ENCODE results near the gene MCRIP2.
A peak's percentile ranks its signal among the peaks of the same experiment; 100 is the strongest.

The MCRIP2 gene

DNA sequence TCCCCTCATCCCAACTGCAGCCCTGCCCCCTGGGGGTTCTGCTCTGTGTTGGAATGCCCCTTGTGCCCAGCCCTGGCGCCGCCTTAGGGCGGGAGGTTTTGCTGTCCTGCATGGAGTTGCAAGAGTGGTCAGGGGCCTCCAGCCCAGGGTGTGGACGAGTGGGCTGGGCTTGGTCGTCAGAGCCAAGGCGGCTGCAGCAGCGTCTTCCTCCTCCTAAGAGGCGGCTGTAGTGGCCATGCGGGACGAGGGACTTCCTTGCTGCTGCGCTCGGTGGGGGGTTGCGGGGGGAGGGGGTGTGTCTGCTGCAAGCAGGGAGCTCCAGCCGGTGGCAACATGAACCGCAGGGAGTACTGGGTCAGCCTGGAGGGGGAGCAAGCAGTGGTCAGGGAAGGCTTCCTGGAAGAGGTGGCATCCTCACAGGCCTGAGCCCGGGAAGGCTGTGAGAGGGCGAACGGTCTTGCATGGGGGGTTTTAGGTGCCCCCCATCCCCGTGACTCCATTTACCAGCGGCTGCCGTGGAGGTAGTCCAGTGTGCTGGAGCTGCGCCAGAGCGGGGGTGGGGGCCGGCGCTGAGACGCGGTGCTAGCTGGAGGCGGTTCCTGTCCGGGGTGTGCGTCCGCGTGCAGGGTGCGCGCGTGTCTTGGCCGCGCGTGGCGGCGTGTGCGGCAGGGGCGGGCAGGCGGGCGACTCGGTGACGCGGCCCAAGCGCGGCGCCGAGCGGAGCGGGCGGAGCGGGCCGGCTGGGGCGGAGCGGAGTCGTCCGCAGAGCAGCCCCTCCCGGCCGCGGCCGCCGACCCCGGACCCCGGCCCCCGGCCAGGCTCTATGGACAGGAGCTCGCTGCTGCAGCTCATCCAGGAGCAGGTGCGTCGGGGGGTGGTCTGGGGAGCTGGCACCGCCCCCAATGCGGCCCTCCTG, 33.6 kb downstream of the MCRIP2 start, which contains the start of gene RHBDL1:
RHBDL1 (plus strand) TSS at position 704 of the 916 bp plus-strand sequence; CDS start at position 824, 120 bp downstream.
- peak within 1 kb of the TSS; percentile 24 for H3K4me3 ChIP-seq (ENCODE audit: low read depth, low read length)
- H3K27ac ChIP-seq, result no peak within 1 kb of the TSS

DNA sequence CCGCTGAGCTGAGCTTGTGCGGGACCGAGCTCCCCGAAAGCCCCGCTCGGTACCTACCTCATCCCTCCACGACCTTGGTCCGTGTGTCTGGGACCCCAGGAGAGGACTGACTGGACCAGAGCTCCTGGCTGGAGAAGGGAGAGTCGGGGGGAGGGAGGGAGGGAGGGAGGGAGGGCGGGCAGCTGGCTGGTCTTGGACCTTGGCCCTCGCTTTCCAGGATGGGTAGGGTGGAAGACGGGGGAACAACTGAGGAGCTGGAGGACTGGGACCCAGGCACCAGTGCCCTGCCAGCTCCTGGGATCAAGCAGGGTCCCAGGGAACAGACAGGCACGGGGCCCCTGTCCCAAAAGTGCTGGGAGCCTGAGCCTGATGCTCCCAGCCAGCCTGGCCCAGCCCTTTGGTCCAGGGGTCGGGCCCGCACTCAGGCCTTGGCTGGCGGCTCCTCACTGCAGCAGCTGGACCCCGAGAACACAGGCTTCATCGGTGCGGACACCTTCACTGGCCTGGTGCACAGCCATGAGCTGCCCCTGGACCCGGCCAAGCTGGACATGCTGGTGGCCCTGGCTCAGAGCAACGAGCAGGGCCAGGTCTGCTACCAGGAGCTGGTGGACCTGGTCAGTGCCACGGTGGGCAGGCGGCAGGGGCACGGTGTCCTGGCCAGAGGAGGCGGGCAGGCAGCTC, 34.4 kb downstream of the MCRIP2 start:
- peak overlapping the region; percentile 11 for H3K4me3 ChIP-seq (ENCODE audit: low read depth, low read length)
- no peak for DNase-seq
- H3K36me3 ChIP-seq, result peaks cover 31% of the 10 kb centered on the region
- H3K27ac ChIP-seq, result no peak overlapping the region
- H3K9me3 ChIP-seq (ENCODE audit: severe bottlenecking), result no peaks in the 10 kb centered on the region
- H3K27me3 ChIP-seq (ENCODE audit: insufficient read depth, low read depth, severe bottlenecking), result no peaks in the 10 kb centered on the region
- TF ChIP-seq, protein P1, sequence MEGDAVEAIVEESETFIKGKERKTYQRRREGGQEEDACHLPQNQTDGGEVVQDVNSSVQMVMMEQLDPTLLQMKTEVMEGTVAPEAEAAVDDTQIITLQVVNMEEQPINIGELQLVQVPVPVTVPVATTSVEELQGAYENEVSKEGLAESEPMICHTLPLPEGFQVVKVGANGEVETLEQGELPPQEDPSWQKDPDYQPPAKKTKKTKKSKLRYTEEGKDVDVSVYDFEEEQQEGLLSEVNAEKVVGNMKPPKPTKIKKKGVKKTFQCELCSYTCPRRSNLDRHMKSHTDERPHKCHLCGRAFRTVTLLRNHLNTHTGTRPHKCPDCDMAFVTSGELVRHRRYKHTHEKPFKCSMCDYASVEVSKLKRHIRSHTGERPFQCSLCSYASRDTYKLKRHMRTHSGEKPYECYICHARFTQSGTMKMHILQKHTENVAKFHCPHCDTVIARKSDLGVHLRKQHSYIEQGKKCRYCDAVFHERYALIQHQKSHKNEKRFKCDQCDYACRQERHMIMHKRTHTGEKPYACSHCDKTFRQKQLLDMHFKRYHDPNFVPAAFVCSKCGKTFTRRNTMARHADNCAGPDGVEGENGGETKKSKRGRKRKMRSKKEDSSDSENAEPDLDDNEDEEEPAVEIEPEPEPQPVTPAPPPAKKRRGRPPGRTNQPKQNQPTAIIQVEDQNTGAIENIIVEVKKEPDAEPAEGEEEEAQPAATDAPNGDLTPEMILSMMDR (IDR thresholded peaks at IDR 0.05; ENCODE audit: low read depth, low read length), result no peak

More for the DNA sequence above, 33.6 kb downstream of the MCRIP2 start, which contains the start of gene RHBDL1:
- Histone ChIP-seq H3K27me3 (ENCODE audit: insufficient read depth, low read depth, severe bottlenecking) (no peaks in the 10 kb centered on the region), H3K9me3 (ENCODE audit: severe bottlenecking) (no peaks in the 10 kb centered on the region), H3K36me3 (peaks cover 38% of the 10 kb centered on the region)
- TF ChIP-seq, protein P1 (IDR thresholded peaks at IDR 0.05; ENCODE audit: low read depth, low read length), result 0 out of 2 replicates have a peak, but pooled peaks have one; percentile 15
- DNase-seq, result peak; percentile 78

DNA sequence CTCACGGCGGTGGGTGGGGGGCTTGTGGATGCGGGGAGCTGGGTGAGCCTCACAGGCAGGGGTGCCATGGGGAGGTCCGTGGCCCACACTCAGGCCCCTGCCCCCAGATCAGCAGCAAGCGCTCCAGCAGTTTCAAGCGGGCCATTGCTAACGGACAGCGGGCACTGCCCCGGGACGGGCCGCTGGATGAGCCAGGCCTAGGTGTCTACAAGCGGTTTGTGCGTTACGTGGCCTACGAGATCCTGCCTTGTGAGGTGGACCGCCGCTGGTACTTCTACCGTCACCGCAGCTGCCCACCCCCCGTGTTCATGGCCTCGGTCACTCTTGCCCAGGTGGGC, 34.9 kb downstream of the MCRIP2 start:
- peaks cover 31% of the 10 kb centered on the region for H3K36me3 ChIP-seq
- no peak overlapping the region for H3K27ac ChIP-seq
- no peak for DNase-seq
- H3K9me3 ChIP-seq (ENCODE audit: severe bottlenecking), result no peaks in the 10 kb centered on the region
- TF ChIP-seq, protein P1 (IDR thresholded peaks at IDR 0.05; ENCODE audit: low read depth, low read length), result no peak
- H3K27me3 ChIP-seq (ENCODE audit: insufficient read depth, low read depth, severe bottlenecking), result no peaks in the 10 kb centered on the region
- H3K4me3 ChIP-seq (ENCODE audit: low read depth, low read length), result no peak overlapping the region

DNA sequence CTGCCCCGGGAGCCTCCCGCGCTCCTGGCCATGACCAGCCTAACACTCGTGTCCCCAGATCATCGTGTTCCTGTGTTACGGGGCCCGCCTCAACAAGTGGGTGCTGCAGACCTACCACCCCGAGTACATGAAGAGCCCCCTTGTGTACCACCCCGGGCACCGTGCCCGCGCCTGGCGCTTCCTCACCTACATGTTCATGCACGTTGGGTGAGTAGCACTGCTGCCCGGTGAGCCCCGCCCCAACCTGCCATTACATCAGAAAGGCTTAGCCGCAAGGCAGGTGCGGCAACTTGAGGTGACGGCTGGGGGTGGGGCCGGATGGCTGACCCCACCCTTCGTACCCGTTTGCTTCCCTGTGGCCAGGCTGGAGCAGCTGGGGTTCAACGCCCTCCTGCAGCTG, 35.3 kb downstream of the MCRIP2 start:
- no peak for DNase-seq
- TF ChIP-seq, protein P1 (IDR thresholded peaks at IDR 0.05; ENCODE audit: low read depth, low read length), result no peak
- peaks cover 34% of the 10 kb centered on the region for H3K36me3 ChIP-seq
- H3K4me3 ChIP-seq (ENCODE audit: low read depth, low read length), result no peak overlapping the region
- no peaks in the 10 kb centered on the region for H3K9me3 ChIP-seq (ENCODE audit: severe bottlenecking)
- no peaks in the 10 kb centered on the region for H3K27me3 ChIP-seq (ENCODE audit: insufficient read depth, low read depth, severe bottlenecking)
- H3K27ac ChIP-seq, result no peak overlapping the region

DNA sequence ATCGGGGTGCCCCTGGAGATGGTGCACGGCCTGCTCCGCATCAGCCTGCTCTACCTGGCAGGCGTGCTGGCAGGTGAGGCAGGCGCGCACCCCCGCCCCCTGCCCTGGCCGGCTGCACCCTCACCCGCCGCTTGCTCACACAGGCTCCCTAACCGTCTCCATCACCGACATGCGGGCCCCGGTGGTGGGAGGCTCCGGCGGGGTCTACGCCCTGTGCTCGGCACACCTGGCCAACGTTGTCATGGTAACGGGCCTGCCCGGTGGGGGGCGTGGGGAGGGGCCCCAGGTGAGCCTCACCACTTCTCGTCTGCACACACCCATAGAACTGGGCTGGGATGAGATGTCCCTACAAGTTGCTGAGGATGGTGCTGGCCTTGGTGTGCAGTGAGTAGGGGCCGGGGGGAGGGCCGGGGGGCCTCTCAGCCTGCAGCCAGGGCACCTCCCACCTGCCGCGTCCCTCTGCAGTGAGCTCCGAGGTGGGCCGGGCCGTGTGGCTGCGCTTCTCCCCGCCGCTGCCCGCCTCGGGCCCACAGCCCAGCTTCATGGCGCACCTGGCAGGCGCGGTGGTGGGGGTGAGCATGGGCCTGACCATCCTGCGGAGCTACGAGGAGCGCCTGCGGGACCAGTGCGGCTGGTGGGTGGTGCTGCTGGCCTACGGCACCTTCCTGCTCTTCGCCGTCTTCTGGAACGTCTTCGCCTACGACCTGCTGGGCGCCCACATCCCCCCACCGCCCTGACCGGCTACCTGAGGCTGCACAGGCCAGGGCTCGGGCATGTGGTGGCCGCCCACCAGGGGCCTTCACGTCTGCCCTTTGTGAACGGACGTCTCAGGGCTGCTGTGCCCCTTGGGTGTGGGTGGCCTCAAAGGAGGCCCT, 35.9 kb downstream of the MCRIP2 start:
- TF ChIP-seq, protein P1 (IDR thresholded peaks at IDR 0.05; ENCODE audit: low read depth, low read length), result no peak
- H3K9me3 ChIP-seq (ENCODE audit: severe bottlenecking), result no peaks in the 10 kb centered on the region
- no peak overlapping the region for H3K4me3 ChIP-seq (ENCODE audit: low read depth, low read length)
- H3K36me3 ChIP-seq, result peaks cover 34% of the 10 kb centered on the region
- H3K27ac ChIP-seq, result no peak overlapping the region
- no peaks in the 10 kb centered on the region for H3K27me3 ChIP-seq (ENCODE audit: insufficient read depth, low read depth, severe bottlenecking)
- DNase-seq, result no peak

Data from WERI-Rb-1 (cell line).